ENCODE results near the gene FAM53A. TPM values are rescaled to one million over a fixed set of nuclear protein-coding genes. Genes with fewer than 3 reads are reported as not detected.

The FAM53A gene
- total RNA-seq, 4 donors from 2014 or later: 1.2 to 18.4 (median 4.9) TPM

DNA sequence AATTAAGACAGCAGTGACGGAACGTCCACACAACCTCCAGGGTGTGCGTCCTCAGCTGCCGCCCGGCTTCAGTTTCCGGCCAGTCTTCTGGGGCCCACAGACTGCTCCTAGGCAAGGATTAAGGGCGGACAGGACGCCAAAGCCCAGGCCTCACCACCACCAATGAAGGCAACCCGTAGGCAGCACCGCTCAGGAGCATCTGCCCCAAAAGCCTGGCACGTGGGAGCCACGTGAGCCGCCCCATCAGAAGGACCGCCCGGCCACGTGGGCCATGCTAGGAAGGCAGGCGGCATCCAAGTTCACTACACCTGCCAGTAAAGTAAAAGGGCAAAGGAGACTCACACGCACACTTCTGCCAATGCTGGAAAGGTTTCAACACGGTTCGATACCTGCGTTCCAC, 14.3 kb downstream of the FAM53A start:
- Histone ChIP-seq H3K36me3 (peaks cover 0 to 4% of the 10 kb centered on the region in 2 donors), H3K9me3 (no peaks in the 10 kb centered on the region), H3K4me3 (no peak overlapping the region), H3K4me1 (no peaks in the 10 kb centered on the region), H3K27me3 (no peaks in the 10 kb centered on the region), H3K27ac (no peak overlapping the region)
- WGBS, 2 donors (ENCODE audit: low coverage in 1 of 2): 92% methylated on average over 6 of the region's 21 CpGs; no CpG with 5 or more reads in 1 of the 2 donors
- TF ChIP-seq EP300 (IDR thresholded peaks at IDR 0.05) (no peak), POLR2A (IDR thresholded peaks at IDR 0.05) (no peak), POLR2AphosphoS5 (IDR thresholded peaks at IDR 0.05) (no peak)
- ATAC-seq: no peak

DNA sequence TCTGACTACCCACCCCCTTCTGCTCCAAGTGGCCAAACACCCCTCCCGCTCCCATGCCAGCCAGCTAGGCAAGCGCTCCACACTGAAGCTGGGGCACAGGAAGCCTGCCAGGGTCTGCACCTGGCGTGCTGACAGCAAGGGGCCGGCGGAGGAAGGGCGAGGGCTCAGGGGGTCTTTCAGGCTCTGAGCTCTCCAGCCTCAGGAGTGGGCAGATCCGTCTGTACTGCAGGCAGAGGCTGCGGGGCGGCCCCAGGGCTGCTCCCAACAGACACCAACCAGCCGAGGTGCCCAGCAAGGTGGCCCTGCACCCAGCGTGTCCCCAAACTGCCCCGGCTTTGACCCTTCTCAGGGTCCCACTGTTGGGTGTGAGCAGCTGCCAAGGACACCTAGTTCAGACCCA, 14.8 kb downstream of the FAM53A start:
- no peaks in the 10 kb centered on the region for H3K4me1 ChIP-seq
- peaks cover 0 to 4% of the 10 kb centered on the region in 2 donors for H3K36me3 ChIP-seq
- no peaks in the 10 kb centered on the region for H3K9me3 ChIP-seq
- no peak for ATAC-seq
- H3K27me3 ChIP-seq: no peaks in the 10 kb centered on the region
- H3K27ac ChIP-seq: no peak overlapping the region
- no CpG with 5 or more reads among the region's 12 CpGs for WGBS, 2 donors (ENCODE audit: low coverage in 1 of 2)
- TF ChIP-seq EP300 (IDR thresholded peaks at IDR 0.05) (no peak), POLR2A (IDR thresholded peaks at IDR 0.05) (no peak), POLR2AphosphoS5 (IDR thresholded peaks at IDR 0.05) (no peak)
- TF ChIP-seq, protein P1, sequence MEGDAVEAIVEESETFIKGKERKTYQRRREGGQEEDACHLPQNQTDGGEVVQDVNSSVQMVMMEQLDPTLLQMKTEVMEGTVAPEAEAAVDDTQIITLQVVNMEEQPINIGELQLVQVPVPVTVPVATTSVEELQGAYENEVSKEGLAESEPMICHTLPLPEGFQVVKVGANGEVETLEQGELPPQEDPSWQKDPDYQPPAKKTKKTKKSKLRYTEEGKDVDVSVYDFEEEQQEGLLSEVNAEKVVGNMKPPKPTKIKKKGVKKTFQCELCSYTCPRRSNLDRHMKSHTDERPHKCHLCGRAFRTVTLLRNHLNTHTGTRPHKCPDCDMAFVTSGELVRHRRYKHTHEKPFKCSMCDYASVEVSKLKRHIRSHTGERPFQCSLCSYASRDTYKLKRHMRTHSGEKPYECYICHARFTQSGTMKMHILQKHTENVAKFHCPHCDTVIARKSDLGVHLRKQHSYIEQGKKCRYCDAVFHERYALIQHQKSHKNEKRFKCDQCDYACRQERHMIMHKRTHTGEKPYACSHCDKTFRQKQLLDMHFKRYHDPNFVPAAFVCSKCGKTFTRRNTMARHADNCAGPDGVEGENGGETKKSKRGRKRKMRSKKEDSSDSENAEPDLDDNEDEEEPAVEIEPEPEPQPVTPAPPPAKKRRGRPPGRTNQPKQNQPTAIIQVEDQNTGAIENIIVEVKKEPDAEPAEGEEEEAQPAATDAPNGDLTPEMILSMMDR (IDR thresholded peaks at IDR 0.05): no peak
- H3K4me3 ChIP-seq: no peak overlapping the region

DNA sequence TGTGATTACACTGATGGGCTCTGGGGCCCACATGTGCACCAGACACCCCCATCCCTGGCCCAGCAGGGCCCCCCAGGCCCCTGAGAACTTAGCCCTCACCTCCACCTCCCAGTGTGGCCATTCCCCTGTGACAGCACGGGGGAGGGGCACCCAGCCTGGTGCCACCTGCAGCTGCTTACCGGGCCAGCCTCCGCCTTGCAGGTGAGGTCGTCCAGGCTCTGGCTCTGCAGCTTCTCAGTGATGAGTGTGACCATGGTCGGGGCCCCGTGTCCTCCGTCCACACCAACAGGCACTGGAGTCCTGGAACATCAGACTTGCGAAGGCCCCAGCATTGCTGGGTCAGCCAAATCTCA, 15.6 kb downstream of the FAM53A start:
- TF ChIP-seq, protein P1 (IDR thresholded peaks at IDR 0.05): no peak
- TF ChIP-seq POLR2A (IDR thresholded peaks at IDR 0.05): no peak
- no peak for TF ChIP-seq EP300 (IDR thresholded peaks at IDR 0.05)
- no peak for TF ChIP-seq POLR2AphosphoS5 (IDR thresholded peaks at IDR 0.05)
- 100% methylated on average over 1 of the region's 8 CpGs; no CpG with 5 or more reads in 1 of the 2 donors for WGBS, 2 donors (ENCODE audit: low coverage in 1 of 2)
- peaks cover 0 to 4% of the 10 kb centered on the region in 2 donors for H3K36me3 ChIP-seq
- no peak overlapping the region for H3K4me3 ChIP-seq
- ATAC-seq: no peak
- H3K27me3 ChIP-seq: no peaks in the 10 kb centered on the region
- H3K27ac ChIP-seq: no peak overlapping the region
- no peaks in the 10 kb centered on the region for H3K4me1 ChIP-seq
- H3K9me3 ChIP-seq: no peaks in the 10 kb centered on the region

DNA sequence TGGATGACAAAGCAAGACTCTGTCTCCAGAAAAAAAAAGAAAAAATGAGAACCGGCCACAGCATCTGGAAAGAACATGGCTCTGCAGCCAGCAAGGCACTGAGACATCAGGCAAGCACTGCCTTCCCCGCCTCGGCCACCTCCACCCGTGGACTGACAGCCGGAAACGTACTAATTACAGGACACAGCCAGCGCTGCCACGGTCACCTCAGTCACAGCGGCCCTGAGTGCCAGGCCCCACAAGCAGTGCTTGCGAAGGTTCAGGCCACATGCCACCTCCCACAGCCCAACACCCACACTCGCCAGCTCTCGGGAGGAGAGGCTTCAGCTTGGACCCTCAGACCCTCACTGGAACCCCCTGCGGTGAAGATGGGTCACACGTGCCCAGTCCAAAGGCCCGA, 16.8 kb downstream of the FAM53A start:
- no peaks in the 10 kb centered on the region for H3K9me3 ChIP-seq
- 50% methylated on average over 1 of the region's 15 CpGs; no CpG with 5 or more reads in 1 of the 2 donors for WGBS, 2 donors (ENCODE audit: low coverage in 1 of 2)
- H3K36me3 ChIP-seq: peaks cover 0 to 4% of the 10 kb centered on the region in 2 donors
- no peak overlapping the region for H3K27ac ChIP-seq
- TF ChIP-seq, protein P1 (IDR thresholded peaks at IDR 0.05): no peak
- TF ChIP-seq POLR2AphosphoS5 (IDR thresholded peaks at IDR 0.05) (no peak), EP300 (IDR thresholded peaks at IDR 0.05) (no peak), POLR2A (IDR thresholded peaks at IDR 0.05) (no peak)
- no peak for ATAC-seq
- no peaks in the 10 kb centered on the region for H3K4me1 ChIP-seq
- no peaks in the 10 kb centered on the region for H3K27me3 ChIP-seq
- no peak overlapping the region for H3K4me3 ChIP-seq

DNA sequence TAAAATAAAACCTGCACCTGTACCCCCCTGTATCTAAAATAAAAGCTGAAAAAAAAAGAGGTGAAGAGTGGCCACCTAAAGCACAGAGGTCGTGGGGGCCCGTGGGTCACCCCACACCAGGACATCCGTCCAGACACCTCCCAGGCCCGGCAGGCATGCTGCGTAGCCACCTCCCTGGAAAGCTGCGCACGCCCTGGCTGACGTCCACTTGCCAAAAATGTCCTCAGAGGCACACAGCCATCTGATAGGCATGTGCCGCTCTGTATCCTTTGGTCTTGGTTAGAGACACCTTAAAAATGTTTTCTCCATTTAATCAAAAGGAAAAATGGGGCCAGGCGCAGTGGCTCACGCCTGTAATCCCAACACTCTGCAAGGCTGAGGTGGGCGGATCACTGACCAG, 17.7 kb downstream of the FAM53A start:
- no peaks in the 10 kb centered on the region for H3K9me3 ChIP-seq
- no peaks in the 10 kb centered on the region for H3K27me3 ChIP-seq
- no peaks in the 10 kb centered on the region for H3K4me1 ChIP-seq
- H3K4me3 ChIP-seq: no peak overlapping the region
- H3K27ac ChIP-seq: no peak overlapping the region
- ATAC-seq: no peak
- TF ChIP-seq POLR2AphosphoS5 (IDR thresholded peaks at IDR 0.05) (no peak), POLR2A (IDR thresholded peaks at IDR 0.05) (no peak), EP300 (IDR thresholded peaks at IDR 0.05) (no peak)
- TF ChIP-seq, protein P1 (IDR thresholded peaks at IDR 0.05): no peak
- H3K36me3 ChIP-seq: peaks cover 0 to 4% of the 10 kb centered on the region in 2 donors
- WGBS, 2 donors (ENCODE audit: low coverage in 1 of 2): 58% methylated on average over 10 of the region's 12 CpGs; no CpG with 5 or more reads in 1 of the 2 donors

All from gastroesophageal sphincter (tissue), 4 donors.